Lung microvascular endothelial cell (primary cell): ENCODE results near the gene DHX29. TPM values are rescaled to one million over a fixed set of nuclear protein-coding genes. Genes with fewer than 3 reads are reported as not detected.
"Not testable (repeated sequence)": the region's sequence is repeated elsewhere in the genome, so short reads cannot be mapped to it uniquely, and the experiment has no call there.

Experiments used
- DNase-seq, 2 donors: peaks; one replicate each; pipeline versions ENCODE4 v3.0.0 to v3.0.0-alpha.2; 2010; ENCODE audit warnings: low read depth in 2 of 2
- total RNA-seq: library from RNA; depleted of rRNA; stranded (reverse); fragments of >200 nt; gene quantifications from 2 replicates; pipeline ENCODE4 v1.2.1, GENCODE V29; 2014

Gene DHX29
- total RNA-seq = 15.5 and 16.5 TPM in 2 replicates

- peak; percentile 96 for DNase-seq
These were observed at the start of gene DHX29, which contains the start of gene MTREX for GRCh38 chr5:55307383-55308253. DHX29 (minus strand) TSS chr5:55307694; CDS start chr5:55307573, 121 bp downstream. MTREX (plus strand) TSS chr5:55307989; CDS start chr5:55308014, 25 bp downstream.

- DNase-seq = no peak
These were observed 49.4 kb upstream of the DHX29 start for GRCh38 chr5:55356896-55357295.

- no peak for DNase-seq
These were observed 43.3 kb upstream of the DHX29 start for GRCh38 chr5:55350754-55351153.

GRCh38 chr5:55347786-55348185 is 40.3 kb upstream of the DHX29 start:
- no peak for DNase-seq

- no peak for DNase-seq
These were observed 37.8 kb upstream of the DHX29 start for GRCh38 chr5:55345327-55345726.

- peak; percentile 78 to 86 for DNase-seq
These were observed 37.0 kb upstream of the DHX29 start for GRCh38 chr5:55344392-55344992.

GRCh38 chr5:55343609-55344008 is 36.1 kb upstream of the DHX29 start:
- DNase-seq = no peak

GRCh38 chr5:55343107-55343506 is 35.6 kb upstream of the DHX29 start:
- DNase-seq = no peak

- peak in 1 of 2 donors; percentile 8 for DNase-seq
These were observed 31.3 kb upstream of the DHX29 start for GRCh38 chr5:55338810-55339243.

GRCh38 chr5:55338092-55338613 is 30.7 kb upstream of the DHX29 start:
- DNase-seq = peak; percentile 45 to 68

GRCh38 chr5:55333811-55334210 is 26.3 kb upstream of the DHX29 start:
- no peak for DNase-seq

GRCh38 chr5:55333017-55333416 is 25.5 kb upstream of the DHX29 start:
- DNase-seq = no peak

GRCh38 chr5:55331321-55331720 is 23.8 kb upstream of the DHX29 start:
- DNase-seq = no peak

- DNase-seq = no peak
These were observed 19.8 kb upstream of the DHX29 start for GRCh38 chr5:55327281-55327680.

- DNase-seq = no peak
These were observed 18.1 kb upstream of the DHX29 start for GRCh38 chr5:55325621-55326020.

GRCh38 chr5:55324815-55325418 is 17.4 kb upstream of the DHX29 start:
- peak; percentile 65 to 78 for DNase-seq

GRCh38 chr5:55324006-55324405 is 16.5 kb upstream of the DHX29 start:
- no peak for DNase-seq

- DNase-seq = peak in 1 of 2 donors; percentile 48
These were observed 13.1 kb upstream of the DHX29 start for GRCh38 chr5:55320571-55320970.

- no peak for DNase-seq
These were observed 12.0 kb upstream of the DHX29 start for GRCh38 chr5:55319491-55319890.

- DNase-seq = not testable (repeated sequence)
These were observed 10.7 kb upstream of the DHX29 start for GRCh38 chr5:55318237-55318636.

- no peak for DNase-seq
These were observed 9.3 kb upstream of the DHX29 start for GRCh38 chr5:55316837-55317236.

- DNase-seq = no peak
These were observed 8.8 kb upstream of the DHX29 start for GRCh38 chr5:55316289-55316688.
